BLaER1 (cell line): ENCODE measurements around the gene PCARE.

ENCODE experiments used
- H3K27ac ChIP-seq: shearing (Covaris generic); formaldehyde crosslinking; 2 replicates; pipeline ENCODE4 v1.8.1; 2022
- H3K27me3 ChIP-seq: shearing (Covaris generic); formaldehyde crosslinking; 2 replicates; pipeline ENCODE4 v1.8.1; 2022
- H3K36me3 ChIP-seq: shearing (Covaris generic); formaldehyde crosslinking; 2 replicates; pipeline ENCODE4 v1.8.1; 2022
- H3K4me1 ChIP-seq: shearing (Covaris generic); formaldehyde crosslinking; 2 replicates; pipeline ENCODE4 v1.8.1; 2022
- H3K4me2 ChIP-seq: shearing (Covaris generic); formaldehyde crosslinking; 2 replicates; pipeline ENCODE4 v1.8.1; 2022
- H3K4me3 ChIP-seq: shearing (Covaris generic); formaldehyde crosslinking; 2 replicates; pipeline ENCODE4 v1.8.1; 2022
- H3K9ac ChIP-seq: shearing (Covaris generic); formaldehyde crosslinking; 2 replicates; pipeline ENCODE4 v1.8.1; 2022
- H3K9me3 ChIP-seq: shearing (Covaris generic); formaldehyde crosslinking; 2 replicates; pipeline ENCODE4 v1.8.1; 2022
- H4K20me1 ChIP-seq: shearing (Covaris generic); formaldehyde crosslinking; 2 replicates; pipeline ENCODE4 v1.8.1; 2022
- Cebpa-rat ChIP-seq: shearing (Covaris generic); IDR thresholded peaks from 2 replicates; pipeline ENCODE4 v1.8.1; 2022

Gene PCARE

DNA sequence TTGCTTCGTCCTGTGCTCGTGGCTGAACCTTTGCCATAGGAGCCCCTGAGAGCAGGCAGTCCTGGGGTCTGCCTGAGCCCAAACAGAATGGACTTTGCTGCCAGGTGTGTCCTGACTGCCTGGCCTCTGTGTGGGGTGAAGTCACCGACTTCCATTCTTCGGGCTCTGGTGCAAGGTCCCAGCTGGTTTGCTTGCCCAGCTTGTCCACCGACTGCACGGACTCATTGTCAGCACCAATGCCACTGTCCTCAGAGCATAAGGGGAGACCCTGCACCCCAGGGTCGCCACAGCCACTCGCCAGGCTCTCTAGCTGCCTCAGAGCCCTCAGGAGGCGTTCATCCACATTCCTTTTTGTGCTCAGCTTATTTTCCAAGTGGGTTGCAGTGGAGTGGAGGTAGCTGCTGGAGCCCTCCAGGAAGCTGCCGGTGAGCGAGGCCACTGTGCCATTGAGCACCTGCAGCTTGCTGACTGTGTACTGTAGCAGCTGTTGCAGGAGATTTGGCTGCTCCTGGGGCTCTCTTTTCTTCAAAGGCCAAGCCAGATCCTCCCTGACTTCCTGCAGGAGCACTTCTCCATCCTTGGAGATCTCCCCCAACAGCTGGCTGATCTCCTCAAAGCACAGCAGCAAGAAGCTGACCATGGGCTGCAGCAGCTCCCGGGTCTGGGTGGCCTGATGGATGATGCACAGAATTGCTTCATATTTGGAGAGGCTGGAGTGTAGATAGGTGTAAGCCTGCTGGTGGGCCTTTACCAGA is 1.2 kb downstream of the PCARE start:
- H3K9ac ChIP-seq, result no peak overlapping the region
- 0 out of 2 replicates have a peak, but pooled peaks cover 5% of the 10 kb centered on the region for H3K9me3 ChIP-seq
- no peak for TF ChIP-seq Cebpa-rat
- no peaks in the 10 kb centered on the region for H3K36me3 ChIP-seq
- H3K4me3 ChIP-seq, result no peak overlapping the region
- no peaks in the 10 kb centered on the region for H3K27me3 ChIP-seq
- H3K4me2 ChIP-seq, result peak overlapping the region; percentile 79
- H4K20me1 ChIP-seq, result no peaks in the 10 kb centered on the region
- H3K27ac ChIP-seq, result 0 out of 2 replicates have a peak overlapping the region, but pooled peaks have one; percentile 0
- H3K4me1 ChIP-seq, result peaks cover 38% of the 10 kb centered on the region

DNA sequence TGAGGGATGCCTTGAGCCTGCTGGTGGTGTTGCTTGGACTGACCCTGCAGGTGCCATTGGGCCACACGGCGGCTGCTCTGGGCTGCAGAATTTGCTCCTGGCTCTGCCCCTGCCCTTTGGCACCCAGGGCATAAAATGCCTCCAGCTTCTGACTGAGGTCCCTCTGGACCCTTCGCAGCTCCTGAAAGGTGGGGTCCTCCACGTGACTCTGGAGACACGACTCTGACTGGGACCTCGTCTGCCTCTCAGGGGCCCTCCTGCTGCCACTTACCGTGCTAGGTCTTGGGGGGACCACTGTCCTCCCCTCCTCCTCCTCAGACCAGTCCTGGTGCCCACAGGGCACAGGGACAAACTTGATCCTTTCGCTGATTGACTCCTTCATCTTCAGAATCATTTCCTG is 2.1 kb downstream of the PCARE start:
- H3K27me3 ChIP-seq, result no peaks in the 10 kb centered on the region
- H3K9ac ChIP-seq, result no peak overlapping the region
- no peak overlapping the region for H3K27ac ChIP-seq
- no peak for TF ChIP-seq Cebpa-rat
- H3K4me1 ChIP-seq, result peaks cover 38% of the 10 kb centered on the region
- no peaks in the 10 kb centered on the region for H3K9me3 ChIP-seq
- H4K20me1 ChIP-seq, result no peaks in the 10 kb centered on the region
- no peak overlapping the region for H3K4me3 ChIP-seq
- no peak overlapping the region for H3K4me2 ChIP-seq
- no peaks in the 10 kb centered on the region for H3K36me3 ChIP-seq

DNA sequence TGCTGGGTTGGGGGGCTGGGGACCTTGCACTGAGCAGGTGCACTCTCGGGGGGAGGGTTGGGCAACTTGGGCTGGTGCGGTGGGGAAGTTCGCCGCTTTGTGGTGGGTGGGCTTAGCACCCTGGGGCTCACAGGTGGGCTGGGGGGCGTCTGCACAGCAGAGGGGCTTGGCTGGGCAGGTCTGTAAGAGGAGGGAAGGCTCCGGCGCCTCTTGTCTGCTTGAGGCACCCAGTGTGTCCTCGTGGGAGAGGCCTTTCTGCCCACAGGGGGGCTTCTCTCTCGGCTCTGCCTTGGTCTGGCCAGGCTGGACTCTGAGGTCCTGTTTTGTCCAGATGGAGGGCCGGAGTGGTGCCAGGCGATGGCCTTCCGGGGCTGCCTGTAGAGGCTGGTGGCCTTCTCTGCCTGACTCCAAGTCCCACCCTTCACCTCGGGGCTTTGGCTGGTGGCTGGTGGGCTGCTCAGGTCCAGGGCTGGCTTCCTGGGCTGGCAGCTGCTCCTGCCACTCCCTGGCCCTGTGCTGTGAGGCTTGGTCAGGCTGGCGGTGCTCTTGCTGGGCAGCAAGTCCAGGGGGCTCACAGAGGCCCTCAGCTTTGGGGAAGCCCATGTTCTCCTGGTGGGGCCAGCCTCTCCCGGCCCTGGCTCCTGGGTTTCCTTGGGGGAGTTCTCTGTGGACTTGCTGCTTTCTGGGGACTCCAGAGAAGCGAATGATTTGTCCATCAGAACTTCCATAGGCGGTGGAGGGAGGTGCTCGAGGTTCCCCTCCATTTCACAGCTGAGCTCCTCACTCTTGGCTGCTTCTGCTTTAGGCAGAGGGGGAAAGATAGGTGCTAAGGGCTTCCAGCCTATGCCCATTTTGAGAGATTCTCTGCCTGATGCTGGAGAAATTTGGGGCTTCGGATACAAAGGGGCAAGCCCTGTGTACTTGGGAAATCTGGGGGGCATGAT is 3.0 kb downstream of the PCARE start:
- Histone ChIP-seq H3K27ac (no peak overlapping the region), H3K9ac (no peak overlapping the region), H3K4me1 (peaks cover 34% of the 10 kb centered on the region), H3K4me3 (no peak overlapping the region), H3K4me2 (no peak overlapping the region), H3K36me3 (no peaks in the 10 kb centered on the region), H4K20me1 (no peaks in the 10 kb centered on the region), H3K27me3 (no peaks in the 10 kb centered on the region), H3K9me3 (no peaks in the 10 kb centered on the region)
- TF ChIP-seq Cebpa-rat, result no peak

DNA sequence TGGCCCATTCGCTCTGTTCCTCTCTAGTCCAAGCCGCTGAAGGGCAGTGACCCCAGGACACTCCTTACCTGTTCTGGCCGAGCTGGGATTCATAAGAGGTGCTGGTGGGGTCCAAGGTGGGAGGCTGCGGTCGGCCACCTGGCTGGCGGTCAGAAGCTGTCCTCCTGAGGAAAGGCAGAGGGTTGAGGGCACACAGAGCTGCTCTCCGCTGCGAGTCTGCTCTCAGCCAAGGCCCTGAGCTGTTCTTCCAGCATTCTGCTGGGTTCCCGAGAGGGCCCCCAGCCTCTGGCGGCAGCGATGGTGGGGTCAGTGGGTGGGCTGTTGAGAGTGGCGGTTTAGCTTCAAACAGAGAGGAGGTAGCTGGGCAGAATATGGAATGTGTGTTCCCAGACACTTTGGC is 3.8 kb downstream of the PCARE start:
- Histone ChIP-seq H3K36me3 (no peaks in the 10 kb centered on the region), H3K9me3 (no peaks in the 10 kb centered on the region), H3K4me1 (peaks cover 26% of the 10 kb centered on the region), H3K27me3 (no peaks in the 10 kb centered on the region), H3K27ac (no peak overlapping the region), H3K9ac (no peak overlapping the region), H4K20me1 (no peaks in the 10 kb centered on the region), H3K4me3 (no peak overlapping the region), H3K4me2 (no peak overlapping the region)
- TF ChIP-seq Cebpa-rat, result no peak

DNA sequence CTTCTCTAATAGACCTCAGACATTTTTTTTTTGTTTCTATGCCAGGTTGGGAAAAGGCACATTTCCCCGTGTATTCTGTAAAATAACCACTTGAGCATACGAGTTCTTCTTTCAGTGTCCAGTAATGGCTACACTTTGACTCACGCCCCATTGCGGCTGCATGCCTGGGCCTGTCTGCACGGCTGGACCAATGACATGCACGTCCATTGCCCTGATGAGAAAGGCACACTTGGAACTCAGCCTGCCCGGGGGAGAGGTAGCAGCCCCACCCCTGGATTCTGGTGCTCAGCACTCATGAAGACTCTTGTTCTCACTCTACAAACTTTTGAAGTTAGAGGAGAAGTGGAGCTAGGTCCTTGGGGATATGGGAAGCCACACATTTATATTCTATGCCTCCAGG is 5.8 kb downstream of the PCARE start:
- Histone ChIP-seq H3K27me3 (no peaks in the 10 kb centered on the region), H3K36me3 (no peaks in the 10 kb centered on the region), H4K20me1 (no peaks in the 10 kb centered on the region), H3K27ac (no peak overlapping the region), H3K4me1 (peaks cover 8% of the 10 kb centered on the region), H3K9me3 (no peaks in the 10 kb centered on the region), H3K4me3 (no peak overlapping the region), H3K4me2 (no peak overlapping the region), H3K9ac (no peak overlapping the region)
- no peak for TF ChIP-seq Cebpa-rat

DNA sequence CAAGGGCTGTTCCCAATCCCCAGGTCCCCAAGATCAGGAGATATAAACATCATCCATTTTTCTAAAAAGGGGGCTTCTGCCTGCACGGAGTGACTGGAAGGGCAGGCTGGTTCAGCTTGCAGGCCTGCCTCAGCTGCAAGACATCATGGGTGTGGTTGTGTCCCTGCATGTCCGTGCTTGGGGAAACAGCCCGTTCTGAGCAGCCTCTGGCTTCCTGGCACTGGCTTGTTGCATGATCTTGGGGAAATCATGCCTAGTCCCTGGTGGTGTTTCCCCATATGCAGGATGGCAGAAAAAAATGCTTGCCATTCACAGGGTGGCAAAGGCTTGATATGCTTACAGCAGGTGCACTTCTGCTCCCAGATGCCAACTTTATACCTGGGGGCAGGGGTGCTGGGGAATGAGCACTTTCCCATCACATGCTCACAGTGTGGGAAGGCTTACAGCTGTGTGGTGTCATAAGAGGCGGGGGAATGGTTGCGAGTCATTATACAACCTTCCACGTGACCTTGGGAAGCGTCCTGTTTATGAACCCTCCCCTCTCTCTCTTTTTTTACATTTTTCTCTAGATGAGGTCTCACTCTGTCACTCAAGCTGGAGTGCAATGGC is 7.2 kb downstream of the PCARE start:
- Histone ChIP-seq H3K4me1 (no peaks in the 10 kb centered on the region), H3K4me2 (no peak overlapping the region), H3K27me3 (no peaks in the 10 kb centered on the region), H3K9me3 (no peaks in the 10 kb centered on the region), H4K20me1 (no peaks in the 10 kb centered on the region), H3K36me3 (no peaks in the 10 kb centered on the region), H3K27ac (no peak overlapping the region), H3K9ac (no peak overlapping the region), H3K4me3 (no peak overlapping the region)
- no peak for TF ChIP-seq Cebpa-rat

DNA sequence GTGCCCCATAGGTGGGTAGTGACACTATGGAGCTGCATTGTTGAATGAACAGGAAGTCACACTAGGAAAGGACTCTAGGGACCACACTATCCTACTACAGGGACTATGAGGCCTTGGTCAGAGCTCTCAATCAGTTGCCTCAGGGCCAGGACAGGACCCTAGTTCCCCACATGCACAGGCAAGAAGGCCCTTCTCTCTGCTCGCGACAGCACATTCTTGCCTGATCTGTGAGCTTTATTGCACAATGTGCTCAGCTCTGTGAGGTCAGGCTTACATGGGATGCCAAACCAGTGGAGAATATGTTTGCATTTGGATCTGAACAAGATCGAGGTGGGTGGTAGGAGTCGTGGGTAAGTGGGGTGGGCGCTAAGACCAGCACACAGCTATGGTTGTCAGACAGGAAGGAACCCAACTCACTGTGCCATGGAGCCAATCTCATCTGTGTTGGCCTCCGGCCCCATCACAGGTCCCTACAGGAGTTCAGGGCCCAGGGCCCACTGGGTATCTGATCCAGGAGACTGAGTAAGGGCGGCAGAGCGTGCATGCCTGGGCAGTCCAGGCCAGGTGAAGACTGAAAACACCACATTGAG is 8.0 kb downstream of the PCARE start:
- H4K20me1 ChIP-seq, result no peaks in the 10 kb centered on the region
- no peaks in the 10 kb centered on the region for H3K36me3 ChIP-seq
- H3K9ac ChIP-seq, result no peak overlapping the region
- H3K4me2 ChIP-seq, result no peak overlapping the region
- no peak for TF ChIP-seq Cebpa-rat
- H3K9me3 ChIP-seq, result no peaks in the 10 kb centered on the region
- no peaks in the 10 kb centered on the region for H3K27me3 ChIP-seq
- no peaks in the 10 kb centered on the region for H3K4me1 ChIP-seq
- no peak overlapping the region for H3K4me3 ChIP-seq
- H3K27ac ChIP-seq, result no peak overlapping the region

DNA sequence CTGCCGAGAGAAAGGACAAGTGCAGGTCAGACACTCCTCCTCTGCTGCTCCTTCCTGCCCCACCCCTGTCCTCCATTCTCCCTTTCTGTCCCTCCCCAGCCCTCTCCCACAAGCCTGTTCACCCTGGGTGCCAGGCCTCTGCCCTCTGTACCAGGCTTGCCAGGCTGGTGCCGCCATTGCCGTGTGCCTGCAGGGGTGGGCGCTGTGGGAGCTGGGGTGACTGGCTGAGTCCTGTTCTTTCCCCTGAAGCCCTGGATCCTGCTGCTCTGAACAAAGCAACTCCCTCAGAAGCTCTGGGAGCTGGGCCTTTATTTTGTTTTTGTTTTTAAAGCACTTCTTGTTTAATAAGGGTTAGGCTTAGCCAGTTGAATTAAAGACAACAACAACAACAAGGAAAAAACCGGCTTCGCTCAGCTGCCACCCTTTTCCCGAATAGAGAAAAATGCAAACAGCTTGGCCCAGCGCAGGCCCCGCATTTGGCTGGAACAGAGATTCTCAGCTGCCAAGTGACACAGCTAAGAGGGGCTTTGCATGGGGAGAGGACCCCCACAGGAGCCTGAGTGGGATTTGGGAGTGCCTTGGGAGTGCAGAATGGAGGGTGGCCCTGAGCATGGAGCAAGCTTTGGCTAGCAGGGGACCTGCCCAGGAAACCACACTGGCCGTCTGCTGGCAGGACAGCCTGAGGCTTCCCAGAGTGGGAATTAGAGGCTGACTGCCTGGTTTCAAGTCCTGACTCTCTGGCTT is 9.1 kb downstream of the PCARE start:
- H4K20me1 ChIP-seq, result no peaks in the 10 kb centered on the region
- no peak for TF ChIP-seq Cebpa-rat
- H3K4me2 ChIP-seq, result no peak overlapping the region
- no peaks in the 10 kb centered on the region for H3K27me3 ChIP-seq
- H3K36me3 ChIP-seq, result no peaks in the 10 kb centered on the region
- no peaks in the 10 kb centered on the region for H3K4me1 ChIP-seq
- H3K4me3 ChIP-seq, result no peak overlapping the region
- no peaks in the 10 kb centered on the region for H3K9me3 ChIP-seq
- H3K9ac ChIP-seq, result no peak overlapping the region
- no peak overlapping the region for H3K27ac ChIP-seq

DNA sequence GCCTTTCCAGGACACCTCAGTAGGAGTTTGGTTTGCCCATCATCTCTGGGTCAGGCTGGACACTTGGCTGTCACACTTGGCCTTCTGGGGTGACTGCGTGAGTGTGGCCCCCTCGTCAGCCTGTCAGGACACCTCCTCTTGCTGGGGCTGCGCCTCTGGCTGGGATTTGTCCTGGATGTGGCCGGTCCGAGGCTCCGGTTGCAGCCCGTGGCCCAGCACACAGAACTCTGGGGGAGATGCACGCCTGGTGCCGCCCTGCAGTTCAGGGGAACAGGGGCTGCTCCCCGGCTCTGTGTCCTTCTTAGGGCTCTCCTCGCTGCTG is 9.6 kb downstream of the PCARE start:
- H3K27me3 ChIP-seq, result no peaks in the 10 kb centered on the region
- H3K9me3 ChIP-seq, result no peaks in the 10 kb centered on the region
- H3K4me3 ChIP-seq, result no peak overlapping the region
- no peaks in the 10 kb centered on the region for H3K4me1 ChIP-seq
- H4K20me1 ChIP-seq, result no peaks in the 10 kb centered on the region
- H3K36me3 ChIP-seq, result no peaks in the 10 kb centered on the region
- no peak overlapping the region for H3K27ac ChIP-seq
- H3K4me2 ChIP-seq, result no peak overlapping the region
- no peak for TF ChIP-seq Cebpa-rat
- no peak overlapping the region for H3K9ac ChIP-seq
